Measurements from ENCODE around the gene ALDH18A1.

DNA sequence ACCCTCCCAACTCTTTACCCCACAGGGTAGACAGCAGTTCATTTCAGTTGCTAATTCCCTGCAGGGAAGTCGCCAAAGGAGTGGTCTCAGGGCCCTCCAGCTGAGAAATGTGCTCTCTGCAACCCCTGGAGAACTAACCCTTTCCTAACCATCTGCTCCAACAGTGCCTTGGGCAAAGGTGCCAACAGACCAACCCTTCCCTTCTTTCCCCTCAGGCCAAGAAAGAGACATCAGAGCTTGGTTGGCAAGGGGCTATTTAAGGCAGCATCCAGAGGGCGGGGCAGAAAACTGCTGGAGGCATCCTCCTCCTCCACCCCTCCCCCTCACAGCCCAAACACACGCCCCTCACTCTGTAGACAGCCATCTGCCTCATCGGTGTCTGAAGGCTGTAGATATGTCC, 97.0 kb downstream of the ALDH18A1 start:
- TF ChIP-seq, protein P1, sequence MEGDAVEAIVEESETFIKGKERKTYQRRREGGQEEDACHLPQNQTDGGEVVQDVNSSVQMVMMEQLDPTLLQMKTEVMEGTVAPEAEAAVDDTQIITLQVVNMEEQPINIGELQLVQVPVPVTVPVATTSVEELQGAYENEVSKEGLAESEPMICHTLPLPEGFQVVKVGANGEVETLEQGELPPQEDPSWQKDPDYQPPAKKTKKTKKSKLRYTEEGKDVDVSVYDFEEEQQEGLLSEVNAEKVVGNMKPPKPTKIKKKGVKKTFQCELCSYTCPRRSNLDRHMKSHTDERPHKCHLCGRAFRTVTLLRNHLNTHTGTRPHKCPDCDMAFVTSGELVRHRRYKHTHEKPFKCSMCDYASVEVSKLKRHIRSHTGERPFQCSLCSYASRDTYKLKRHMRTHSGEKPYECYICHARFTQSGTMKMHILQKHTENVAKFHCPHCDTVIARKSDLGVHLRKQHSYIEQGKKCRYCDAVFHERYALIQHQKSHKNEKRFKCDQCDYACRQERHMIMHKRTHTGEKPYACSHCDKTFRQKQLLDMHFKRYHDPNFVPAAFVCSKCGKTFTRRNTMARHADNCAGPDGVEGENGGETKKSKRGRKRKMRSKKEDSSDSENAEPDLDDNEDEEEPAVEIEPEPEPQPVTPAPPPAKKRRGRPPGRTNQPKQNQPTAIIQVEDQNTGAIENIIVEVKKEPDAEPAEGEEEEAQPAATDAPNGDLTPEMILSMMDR (IDR thresholded peaks at IDR 0.05): no peak
- TF ChIP-seq POLR2A (IDR thresholded peaks at IDR 0.05): peak in 1 of 2 donors; percentile 30
